HS-5 (cell line): ENCODE data around the gene COX7B2.

Experiments used
- DNase-seq: peaks from one replicate; pipeline ENCODE4 v3.0.0-alpha.2; 2012; ENCODE audit warnings: low read depth

COX7B2 gene

GRCh38 chr4:46909078-46909477 lies at the start of gene COX7B2:
TSS of gene COX7B2 (minus strand) at chr4:46909245. CDS start at chr4:46735192, 174,053 bp downstream.
- DNase-seq: no peak

DNA sequence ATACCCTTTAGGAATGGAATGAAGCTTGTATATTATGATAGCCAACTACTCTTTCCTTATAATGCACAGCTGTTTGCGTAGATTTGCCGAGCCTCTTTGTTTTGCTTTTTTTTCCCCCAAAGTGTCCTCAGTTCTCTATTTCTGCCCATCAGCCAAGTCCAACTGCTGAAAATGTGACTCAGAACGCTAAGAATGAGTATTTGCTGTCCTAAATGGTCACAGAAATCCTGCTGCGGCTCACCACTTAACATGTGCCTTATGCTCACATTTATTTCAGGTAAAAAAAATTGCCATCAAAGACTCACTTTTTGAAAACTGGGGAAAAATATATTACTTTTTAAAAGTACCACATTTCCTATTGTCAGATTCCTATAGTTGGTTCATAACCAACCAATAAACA lies 47.4 kb upstream of the COX7B2 start:
- no peak for DNase-seq

DNA sequence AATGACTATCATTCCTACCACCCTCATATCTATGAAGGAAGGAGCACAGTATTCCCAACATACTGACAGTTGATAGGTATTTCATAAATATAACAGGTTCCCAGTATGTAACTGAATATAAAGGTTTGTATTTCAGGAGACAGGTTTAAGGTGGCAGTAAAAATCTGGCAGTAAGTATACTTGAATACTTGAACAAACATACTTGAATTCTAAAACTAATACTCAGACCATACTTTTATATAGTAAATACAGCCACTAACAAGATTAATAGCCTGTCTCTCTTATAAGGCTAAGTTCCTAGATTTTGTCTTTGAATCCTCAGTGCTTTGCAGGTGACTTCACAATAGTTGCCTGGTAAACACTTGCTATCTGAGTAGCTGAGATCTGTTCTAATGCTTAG lies 46.6 kb upstream of the COX7B2 start:
- no peak for DNase-seq

GRCh38 chr4:46954643-46955042 lies 45.6 kb upstream of the COX7B2 start:
- DNase-seq: no peak

DNA sequence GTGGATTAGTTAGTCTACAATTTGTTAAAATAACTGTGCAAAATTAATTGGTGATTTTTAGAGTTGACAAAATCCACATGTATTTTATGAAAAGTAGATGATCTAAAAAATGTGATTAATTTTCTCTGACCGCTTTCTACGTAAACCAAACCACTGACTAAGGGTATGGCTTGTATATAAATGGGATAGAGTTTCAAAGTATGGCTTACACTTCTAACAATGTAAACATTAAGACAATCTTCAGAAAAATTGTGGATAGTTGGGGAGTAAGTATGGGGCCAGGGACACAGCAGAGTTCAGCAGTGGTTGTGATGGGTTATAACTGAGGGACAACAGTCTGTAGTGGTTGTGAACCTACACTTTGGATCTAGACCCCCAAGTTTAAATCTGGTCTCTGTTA lies 44.5 kb upstream of the COX7B2 start:
- DNase-seq: no peak

- DNase-seq: no peak
Measured at GRCh38 chr4:46952451-46952850, 43.4 kb upstream of the COX7B2 start.

DNA sequence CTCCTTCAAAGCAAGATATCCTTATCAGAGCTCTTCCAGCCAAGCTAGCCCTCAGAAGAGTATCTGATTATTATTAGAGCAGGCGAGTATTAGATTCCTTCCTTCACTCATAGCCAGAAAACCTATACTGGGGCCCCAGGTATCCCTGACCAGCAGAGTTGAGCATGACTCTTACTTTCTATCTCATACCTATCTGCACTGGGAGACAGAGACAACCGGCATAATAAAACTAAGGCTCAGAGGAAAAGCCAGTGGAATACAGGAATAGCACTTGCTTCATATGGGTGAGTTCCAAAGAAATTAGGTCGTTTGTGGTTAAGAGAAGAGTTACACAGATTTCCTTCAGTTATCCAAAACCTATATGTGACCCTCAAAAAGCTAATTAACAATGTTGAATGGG lies 41.8 kb upstream of the COX7B2 start:
- no peak for DNase-seq

- no peak for DNase-seq
Measured at GRCh38 chr4:46949822-46950221, 40.8 kb upstream of the COX7B2 start.

DNA sequence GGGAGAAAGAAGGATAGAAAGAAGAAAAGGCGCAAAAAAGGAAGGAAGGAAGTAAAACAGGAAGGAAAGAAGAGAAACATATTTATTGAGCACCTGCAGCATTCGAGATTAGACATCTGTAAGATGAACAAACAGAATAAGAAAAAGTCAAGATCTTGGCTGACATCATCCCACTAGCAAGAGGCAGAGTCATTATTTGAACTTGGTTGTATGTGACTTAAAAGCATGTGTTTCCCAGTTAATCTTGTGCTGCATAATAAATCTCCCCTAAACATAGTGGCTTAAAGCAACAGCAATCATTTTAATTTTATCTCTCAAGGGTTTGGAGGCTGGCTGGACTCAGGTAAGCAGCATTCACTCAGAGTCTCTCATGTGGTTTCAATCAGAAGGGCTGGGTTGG lies 38.5 kb upstream of the COX7B2 start:
- no peak for DNase-seq

- no peak for DNase-seq
Measured at GRCh38 chr4:46946919-46947536, 38.0 kb upstream of the COX7B2 start.

GRCh38 chr4:46945062-46945461 lies 36.0 kb upstream of the COX7B2 start:
- no peak for DNase-seq

GRCh38 chr4:46944345-46944744 lies 35.3 kb upstream of the COX7B2 start:
- no peak for DNase-seq

DNA sequence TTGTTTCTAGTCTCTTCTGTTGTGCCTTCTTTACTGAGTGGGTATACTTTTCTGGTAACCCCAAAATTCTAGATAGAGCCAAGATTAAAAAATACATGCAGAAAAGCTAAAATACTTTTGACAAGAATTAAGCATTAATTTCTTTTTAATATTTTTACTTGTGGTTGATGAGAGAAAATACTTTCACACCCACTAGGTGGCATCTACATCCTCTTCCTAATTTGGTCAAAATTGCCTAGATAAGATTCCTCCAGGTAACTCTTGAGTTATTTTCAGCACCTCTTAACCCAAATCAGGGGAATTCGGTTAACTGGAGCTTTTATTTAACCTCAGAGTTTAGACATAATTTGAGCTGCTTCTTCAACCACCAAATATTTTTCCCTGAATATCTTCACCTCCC lies 28.4 kb upstream of the COX7B2 start:
- DNase-seq: no peak

DNA sequence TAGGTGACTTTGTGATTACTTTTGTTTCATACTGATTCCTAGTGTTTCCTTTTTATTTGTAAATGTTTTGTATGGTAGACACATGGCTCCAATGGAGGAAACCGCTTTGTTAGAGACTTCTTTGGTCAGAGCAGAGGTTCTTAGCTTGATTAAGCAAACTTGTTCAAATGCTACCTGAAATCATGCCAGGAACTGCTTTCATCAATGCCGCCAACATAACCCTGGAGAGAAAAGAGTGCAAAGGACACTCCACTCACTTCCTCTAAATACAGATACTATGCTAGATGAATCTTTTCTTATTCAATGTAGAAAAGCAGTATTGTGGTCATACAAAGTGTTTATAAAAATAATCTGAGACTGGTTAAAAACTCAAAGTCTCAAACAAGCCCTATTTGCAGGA lies 25.7 kb upstream of the COX7B2 start:
- no peak for DNase-seq

DNA sequence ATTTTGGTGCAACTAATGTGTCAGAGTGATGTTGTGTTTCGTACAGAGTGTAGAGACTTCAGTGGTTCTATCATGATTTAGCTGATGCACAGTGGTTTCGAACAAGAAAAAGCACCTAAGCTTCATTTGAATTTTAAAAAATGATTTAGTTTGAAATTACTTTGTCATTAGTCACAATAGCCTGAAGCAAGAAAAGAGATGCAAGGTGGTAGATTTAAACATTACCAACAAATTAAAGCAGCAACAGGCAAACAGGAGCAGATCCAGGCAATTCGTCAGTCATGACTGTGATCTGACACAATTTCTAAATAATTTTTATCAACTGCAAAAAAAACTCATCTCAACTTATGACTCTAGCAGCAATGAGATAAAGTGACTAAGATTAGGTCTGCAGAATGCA lies 24.6 kb upstream of the COX7B2 start:
- no peak for DNase-seq

DNA sequence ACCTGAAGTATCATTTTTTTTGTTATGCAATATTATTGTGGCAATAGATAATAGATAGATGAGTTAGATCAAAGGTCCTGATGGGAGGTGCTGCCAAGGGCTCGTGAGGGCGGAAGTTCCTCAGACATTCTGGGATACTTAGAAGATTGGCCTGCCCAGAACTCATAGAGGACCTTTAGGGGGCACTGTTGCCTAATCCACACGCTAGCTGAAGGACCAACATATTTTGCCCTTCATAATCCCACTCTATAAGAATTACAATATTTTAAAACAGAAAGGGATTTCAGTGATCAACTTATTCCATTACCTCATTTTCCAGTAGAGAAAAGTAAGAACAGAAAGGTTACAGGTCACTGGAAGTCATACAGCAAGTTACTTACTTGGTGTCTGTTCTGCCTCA lies 22.9 kb upstream of the COX7B2 start:
- no peak for DNase-seq

DNA sequence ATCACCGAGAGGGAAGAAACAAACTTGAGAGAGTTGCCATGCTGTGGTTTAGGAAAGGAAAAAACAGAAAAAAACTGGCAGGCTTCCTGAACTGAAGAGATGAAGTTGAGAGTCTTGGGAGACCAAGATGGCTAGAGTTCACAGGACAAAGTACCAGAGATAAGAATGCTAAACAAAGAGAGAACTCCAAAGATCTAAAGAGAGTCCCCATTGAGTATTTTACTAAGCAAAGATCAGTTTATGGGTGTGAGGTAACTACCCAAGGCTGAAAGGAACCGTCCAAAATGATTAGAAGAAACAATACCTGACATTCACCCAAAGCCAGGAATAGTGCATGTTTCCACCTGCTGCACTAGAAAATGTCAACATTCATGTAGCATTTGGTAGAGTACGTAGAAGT lies 21.8 kb upstream of the COX7B2 start:
- no peak for DNase-seq

DNA sequence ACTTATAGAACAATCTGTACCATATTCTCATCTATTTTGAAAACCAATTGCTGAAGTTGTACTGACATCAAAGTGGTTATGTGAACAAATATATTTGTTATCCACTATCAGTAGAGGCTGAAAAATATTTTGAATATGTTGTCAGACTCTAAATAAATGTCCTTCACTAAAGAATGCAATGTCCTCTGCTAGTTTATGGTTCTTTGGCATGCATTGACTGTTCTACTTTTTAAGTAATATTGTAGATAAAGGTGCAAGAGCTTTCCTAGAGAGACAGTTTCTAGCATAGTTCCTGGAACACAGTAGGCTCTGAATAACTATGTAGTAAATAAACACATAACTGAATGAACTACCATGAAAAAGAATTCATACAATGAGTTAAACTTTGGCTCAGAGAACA lies 18.2 kb upstream of the COX7B2 start:
- no peak for DNase-seq

- DNase-seq: no peak
Measured at GRCh38 chr4:46924789-46925529, 15.9 kb upstream of the COX7B2 start.

DNA sequence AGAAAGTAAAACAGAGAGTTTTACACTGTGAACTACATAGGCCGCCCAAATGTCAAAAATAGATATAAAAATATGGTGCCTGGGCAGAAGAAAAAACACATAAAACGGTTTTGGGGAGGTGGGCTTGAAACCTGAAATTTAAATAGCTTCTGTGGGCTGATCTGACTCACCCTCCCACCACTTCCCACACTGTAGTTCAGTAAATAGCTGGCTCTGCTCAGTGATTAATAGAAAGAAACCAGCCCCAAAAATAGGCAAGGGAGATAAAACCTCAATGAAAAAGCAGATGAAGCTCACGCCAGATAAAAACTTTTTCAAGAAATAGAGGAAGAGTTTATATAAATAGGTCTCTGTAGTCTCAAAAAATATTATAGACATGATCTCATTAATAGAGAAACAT lies 13.2 kb upstream of the COX7B2 start:
- DNase-seq: no peak

- DNase-seq: no peak
Measured at GRCh38 chr4:46908148-46908547, 897 bp downstream of the COX7B2 start.

- DNase-seq: no peak
Measured at GRCh38 chr4:46900082-46900481, 9.0 kb downstream of the COX7B2 start.

DNA sequence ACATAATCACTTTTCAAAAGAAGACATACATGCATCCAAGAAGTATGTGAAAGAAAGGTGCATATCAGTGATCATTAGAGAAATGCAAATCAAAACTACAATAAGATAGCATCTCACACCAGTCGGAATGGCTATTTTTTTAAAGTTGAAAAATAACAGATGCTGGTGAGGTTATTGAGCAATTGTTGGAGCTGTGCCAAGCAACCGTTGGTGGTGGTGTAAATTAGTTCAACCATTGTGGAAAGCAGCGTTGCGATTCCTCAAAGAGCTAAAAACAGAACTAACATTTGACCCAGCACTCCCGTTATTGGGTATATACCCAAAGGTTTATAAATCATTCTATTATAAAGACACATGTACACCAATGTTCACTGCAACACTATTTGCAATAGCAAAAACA lies 14.2 kb downstream of the COX7B2 start:
- DNase-seq: no peak

DNA sequence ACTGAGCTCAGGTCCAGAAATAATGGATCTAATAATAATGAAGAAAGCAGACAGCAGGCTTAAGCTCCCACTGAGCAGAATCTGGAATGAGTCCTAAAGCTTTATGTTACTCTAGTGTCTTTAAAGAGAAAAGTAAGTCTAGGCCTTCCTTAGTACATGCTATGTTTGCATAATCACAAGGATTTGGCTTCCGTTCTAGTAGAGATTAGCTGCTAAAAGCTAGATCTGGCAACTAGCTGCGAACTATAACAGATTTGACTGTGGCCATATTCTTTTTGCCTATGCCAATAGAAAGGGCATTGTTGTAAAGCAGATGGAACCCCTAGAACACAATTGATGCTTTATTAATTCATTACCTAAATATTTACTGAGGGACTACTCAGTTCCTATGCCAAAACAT lies 19.0 kb downstream of the COX7B2 start:
- no peak for DNase-seq
